IPS-18a (cell line): ENCODE measurements around the gene SCCPDH.
"Not testable (repeated sequence)": the region's sequence is repeated elsewhere in the genome, so short reads cannot be mapped to it uniquely, and the experiment has no call there.

Experiments
- H3K27ac ChIP-seq: one replicate; pipeline ENCODE4 v1.5.1; 2013; ENCODE audit warnings: low read length
- H3K27me3 ChIP-seq: one replicate; pipeline ENCODE4 v1.6.1; 2013; ENCODE audit warnings: mild to moderate bottlenecking, low read length; ENCODE audit not compliant: control insufficient read depth, insufficient read depth
- H3K36me3 ChIP-seq: one replicate; pipeline ENCODE4 v1.6.1; 2013; ENCODE audit warnings: low read depth, low read length; ENCODE audit not compliant: control insufficient read depth
- H3K4me1 ChIP-seq: one replicate; pipeline ENCODE4 v1.6.1; 2013; ENCODE audit warnings: low read depth, low read length; ENCODE audit not compliant: control insufficient read depth
- H3K4me3 ChIP-seq: one replicate; pipeline ENCODE4 v1.5.1; 2013; ENCODE audit warnings: low read length
- H3K9ac ChIP-seq: one replicate; pipeline ENCODE4 v1.6.1; 2013; ENCODE audit warnings: mild to moderate bottlenecking, low read length, moderate library complexity
- H3K9me3 ChIP-seq: one replicate; pipeline ENCODE4 v1.6.1; 2013; ENCODE audit warnings: low read depth, low read length; ENCODE audit not compliant: control insufficient read depth

The SCCPDH gene

GRCh38 chr1:246690100-246690499, 34.1 kb upstream of the SCCPDH start:
- Histone ChIP-seq H3K9ac (no peak overlapping the region), H3K4me3 (no peak overlapping the region), H3K27me3 (no peaks in the 10 kb centered on the region), H3K4me1 (no peaks in the 10 kb centered on the region), H3K9me3 (peaks cover 4% of the 10 kb centered on the region), H3K27ac (no peak overlapping the region), H3K36me3 (no peaks in the 10 kb centered on the region)

DNA sequence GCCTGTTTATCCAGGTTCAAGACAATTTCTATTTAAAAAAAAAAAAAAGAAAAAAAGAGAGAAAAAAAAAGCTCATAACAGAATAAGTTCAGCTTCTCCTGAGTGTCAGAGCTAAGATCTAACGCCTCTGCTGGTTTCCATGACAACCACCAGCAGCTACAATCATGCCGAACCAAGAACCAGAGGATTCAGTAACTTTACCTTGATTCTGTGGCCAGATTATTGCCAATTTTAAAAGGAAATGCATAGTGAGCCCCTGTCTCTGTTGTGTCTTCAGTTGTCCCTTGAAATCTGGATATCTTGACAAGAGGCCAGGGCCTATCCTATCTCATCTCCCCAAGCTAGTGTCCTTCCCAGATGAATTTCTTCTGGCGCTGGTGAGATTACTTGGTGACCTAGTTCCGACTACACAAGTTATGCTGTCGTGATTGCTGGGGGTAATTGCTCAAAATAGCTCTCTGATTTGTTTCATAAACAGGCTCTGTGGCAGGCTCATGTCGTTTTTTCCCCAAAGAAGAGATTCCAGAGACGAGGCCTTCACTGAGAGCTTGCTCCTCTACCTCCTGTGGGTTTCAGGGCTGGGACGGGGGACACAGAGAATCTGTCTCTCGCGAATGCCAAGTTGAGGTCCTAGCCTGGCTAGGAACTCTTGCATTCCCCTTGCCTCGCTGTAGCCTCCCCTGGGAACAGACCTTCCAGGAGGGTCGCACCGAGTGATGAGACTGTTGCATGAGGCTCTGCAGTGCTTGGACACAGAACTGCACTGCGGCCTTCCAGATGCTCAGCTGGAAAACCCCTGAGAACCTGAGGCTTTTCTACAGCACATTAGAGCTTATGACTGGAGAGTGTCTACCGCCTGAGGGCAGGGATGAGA, 32.4 kb upstream of the SCCPDH start:
- no peak overlapping the region for H3K9ac ChIP-seq
- H3K36me3 ChIP-seq = no peaks in the 10 kb centered on the region
- no peaks in the 10 kb centered on the region for H3K27me3 ChIP-seq

DNA sequence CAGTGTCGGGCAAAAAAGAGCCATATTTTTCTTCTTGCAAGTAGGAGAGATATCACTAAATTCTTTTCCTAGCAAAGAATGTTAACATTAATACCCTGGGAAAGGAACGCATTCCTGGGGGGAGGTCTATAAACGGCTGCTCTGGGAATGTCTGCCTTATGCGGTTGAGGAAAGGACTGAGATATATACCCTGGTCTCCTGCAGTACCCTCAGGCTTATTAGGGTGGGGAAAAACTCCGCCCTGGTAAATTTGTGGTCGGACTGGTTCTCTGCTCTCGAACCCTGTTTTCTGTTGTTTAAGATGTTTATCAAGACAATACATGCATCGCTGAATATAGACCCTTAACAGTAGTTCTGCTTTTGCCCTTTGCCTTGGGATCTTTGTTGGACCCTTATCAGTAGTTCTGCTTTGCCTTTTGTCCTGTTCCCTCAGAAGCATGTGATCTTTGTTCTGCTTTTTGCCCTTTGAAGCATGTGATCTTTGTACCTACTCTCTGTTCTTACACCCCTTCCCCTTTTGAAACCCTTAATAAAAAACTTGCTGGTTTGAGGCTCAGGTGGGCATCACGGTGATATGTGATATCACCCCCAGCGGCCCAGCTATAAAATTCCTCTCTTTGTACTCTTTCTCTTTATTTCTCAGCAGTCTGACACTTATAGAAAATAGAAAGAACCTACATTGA, 29.9 kb upstream of the SCCPDH start:
- not testable (repeated sequence) for H3K27me3 ChIP-seq, H3K27ac ChIP-seq, H3K4me3 ChIP-seq, H3K9ac ChIP-seq, H3K36me3 ChIP-seq, H3K9me3 ChIP-seq, H3K4me1 ChIP-seq

More for the DNA sequence above, 32.4 kb upstream of the SCCPDH start:
- Histone ChIP-seq H3K4me3 (no peak overlapping the region), H3K4me1 (no peaks in the 10 kb centered on the region), H3K9me3 (peaks cover 4% of the 10 kb centered on the region), H3K27ac (no peak overlapping the region)

- no peak overlapping the region for H3K9ac ChIP-seq
- peaks cover 4% of the 10 kb centered on the region for H3K9me3 ChIP-seq
- no peak overlapping the region for H3K4me3 ChIP-seq
- no peaks in the 10 kb centered on the region for H3K27me3 ChIP-seq
- H3K27ac ChIP-seq = no peak overlapping the region
- H3K36me3 ChIP-seq = no peaks in the 10 kb centered on the region
- no peaks in the 10 kb centered on the region for H3K4me1 ChIP-seq
These were observed 29.1 kb upstream of the SCCPDH start for GRCh38 chr1:246695136-246695535.

- H3K4me3 ChIP-seq = no peak overlapping the region
- peaks cover 4% of the 10 kb centered on the region for H3K9me3 ChIP-seq
- H3K27me3 ChIP-seq = no peaks in the 10 kb centered on the region
- no peaks in the 10 kb centered on the region for H3K4me1 ChIP-seq
- no peak overlapping the region for H3K9ac ChIP-seq
- H3K36me3 ChIP-seq = no peaks in the 10 kb centered on the region
- no peak overlapping the region for H3K27ac ChIP-seq
These were observed 28.5 kb upstream of the SCCPDH start for GRCh38 chr1:246695666-246696065.

DNA sequence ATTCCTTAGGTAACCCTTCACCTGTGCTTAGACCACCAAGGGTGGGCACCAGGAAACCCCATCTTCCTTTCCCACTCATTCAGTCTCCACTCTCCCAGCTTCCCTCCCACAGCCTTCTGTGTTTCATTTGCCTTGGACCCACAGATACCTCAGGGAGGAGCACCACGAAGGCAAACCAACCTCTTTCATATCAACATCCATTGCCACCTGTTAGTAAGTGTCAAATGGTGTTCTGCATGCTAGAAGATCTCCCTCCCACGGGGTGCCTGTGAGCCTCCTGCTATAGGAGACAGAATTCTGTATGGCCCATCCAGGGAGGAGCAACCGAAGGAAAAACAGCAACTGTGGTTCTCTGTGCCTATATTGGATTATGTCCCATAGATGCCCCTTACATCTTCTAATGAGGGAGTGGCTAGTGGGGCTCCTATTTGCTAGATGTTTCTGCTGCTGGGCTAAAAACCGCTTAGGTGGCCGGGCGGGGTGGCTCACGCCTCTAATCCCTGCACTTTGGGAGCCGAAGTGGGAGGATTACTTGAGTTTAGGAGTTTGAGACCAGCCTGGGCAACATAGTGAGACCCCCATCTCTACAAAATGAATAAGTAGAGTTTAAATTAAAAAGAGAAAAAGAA, 25.6 kb upstream of the SCCPDH start:
- Histone ChIP-seq H3K9me3 (no peaks in the 10 kb centered on the region), H3K27ac (no peak overlapping the region), H3K27me3 (no peaks in the 10 kb centered on the region), H3K4me3 (no peak overlapping the region), H3K4me1 (no peaks in the 10 kb centered on the region), H3K36me3 (no peaks in the 10 kb centered on the region), H3K9ac (no peak overlapping the region)

DNA sequence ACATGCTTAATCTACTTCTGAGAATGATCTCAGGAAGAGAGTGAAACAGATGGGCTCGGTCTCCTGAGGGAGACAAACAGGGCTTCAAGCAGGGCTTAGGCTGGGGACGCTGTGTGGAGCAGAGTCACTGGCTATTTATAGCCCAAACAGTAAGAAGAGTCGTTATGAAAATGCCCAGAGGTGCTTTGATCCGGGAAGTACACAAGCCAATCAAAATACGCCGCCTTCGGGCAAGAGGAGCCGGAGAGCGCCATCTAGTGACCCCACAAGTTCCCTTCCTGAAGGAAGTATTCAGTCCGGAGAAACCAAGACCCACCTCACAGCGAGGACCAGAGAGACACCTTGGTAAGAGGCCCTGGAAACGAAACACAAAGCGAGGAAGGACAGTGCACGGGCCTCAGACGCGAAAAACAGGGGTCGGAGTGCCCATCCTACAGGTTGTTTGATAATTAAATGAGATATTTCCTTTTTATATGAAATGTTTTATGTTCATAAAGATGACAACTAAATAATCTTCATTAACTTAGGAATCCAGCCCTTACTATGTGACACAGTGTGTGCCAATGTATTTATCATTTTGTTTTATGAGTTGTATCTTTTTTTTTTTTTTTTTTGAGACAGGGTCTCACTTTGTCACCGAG, 25.0 kb upstream of the SCCPDH start:
- Histone ChIP-seq H3K27ac (no peak overlapping the region), H3K4me3 (no peak overlapping the region)

GRCh38 chr1:246703581-246703980, 20.6 kb upstream of the SCCPDH start:
- Histone ChIP-seq H3K9me3 (no peaks in the 10 kb centered on the region), H3K36me3 (no peaks in the 10 kb centered on the region), H3K9ac (no peak overlapping the region), H3K27me3 (no peaks in the 10 kb centered on the region), H3K4me1 (no peaks in the 10 kb centered on the region), H3K27ac (no peak overlapping the region), H3K4me3 (no peak overlapping the region)

More for the DNA sequence above, 25.0 kb upstream of the SCCPDH start:
- H3K36me3 ChIP-seq = no peaks in the 10 kb centered on the region
- H3K27me3 ChIP-seq = no peaks in the 10 kb centered on the region
- H3K4me1 ChIP-seq = no peaks in the 10 kb centered on the region
- H3K9ac ChIP-seq = no peak overlapping the region
- H3K9me3 ChIP-seq = no peaks in the 10 kb centered on the region

DNA sequence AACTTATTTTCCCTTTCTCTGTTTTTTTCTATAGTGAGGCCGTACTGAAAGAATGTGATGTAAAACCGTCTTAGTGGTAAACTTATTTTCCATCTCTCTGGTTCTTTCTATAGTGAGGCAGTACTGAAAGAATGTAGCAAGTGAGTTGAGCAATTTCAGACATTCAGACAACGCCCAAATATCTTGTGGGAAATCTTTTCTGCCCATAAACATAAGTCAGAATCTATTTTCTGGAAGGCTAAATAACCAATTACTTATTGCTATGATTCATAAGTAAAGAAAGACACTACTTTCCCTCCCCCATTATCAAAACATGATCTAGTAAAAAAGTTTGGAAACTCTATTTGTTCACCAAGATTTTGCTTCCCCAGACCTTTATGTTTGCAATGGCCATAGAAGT, 18.8 kb upstream of the SCCPDH start:
- Histone ChIP-seq H3K27me3 (no peaks in the 10 kb centered on the region), H3K4me3 (no peak overlapping the region), H3K27ac (no peak overlapping the region), H3K36me3 (no peaks in the 10 kb centered on the region), H3K4me1 (no peaks in the 10 kb centered on the region), H3K9me3 (no peaks in the 10 kb centered on the region), H3K9ac (no peak overlapping the region)

- Histone ChIP-seq H3K27ac (no peak overlapping the region), H3K4me3 (no peak overlapping the region), H3K9me3 (no peaks in the 10 kb centered on the region), H3K4me1 (no peaks in the 10 kb centered on the region), H3K27me3 (no peaks in the 10 kb centered on the region), H3K36me3 (no peaks in the 10 kb centered on the region), H3K9ac (no peak overlapping the region)
These were observed 16.0 kb upstream of the SCCPDH start for GRCh38 chr1:246708166-246708565.

DNA sequence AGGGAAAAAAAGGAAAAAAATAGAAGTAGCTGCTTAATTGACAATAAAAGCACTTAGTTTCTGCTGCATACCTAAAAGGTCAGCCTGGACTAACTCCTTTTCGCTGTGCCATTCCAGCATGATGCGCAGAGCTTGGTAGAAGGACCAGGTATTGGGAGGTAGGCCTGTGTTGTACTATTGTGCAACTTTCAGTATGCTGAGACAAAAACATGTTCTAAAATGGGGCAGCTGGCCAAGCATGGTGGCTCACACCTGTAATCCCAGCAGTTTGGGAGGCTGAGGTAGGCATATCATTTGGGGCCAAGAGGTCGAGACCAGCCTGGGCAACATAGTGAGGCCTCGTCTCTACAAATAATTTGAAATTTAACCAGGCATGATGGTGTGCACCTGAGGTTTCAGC, 15.0 kb upstream of the SCCPDH start:
- Histone ChIP-seq H3K36me3 (no peaks in the 10 kb centered on the region), H3K4me1 (no peaks in the 10 kb centered on the region), H3K9ac (no peak overlapping the region), H3K27me3 (no peaks in the 10 kb centered on the region), H3K9me3 (no peaks in the 10 kb centered on the region), H3K27ac (no peak overlapping the region), H3K4me3 (no peak overlapping the region)
